H1 (cell line): Measurements from ENCODE around the gene MSH2. TPM values are rescaled to one million over a fixed set of nuclear protein-coding genes. Genes with fewer than 3 reads are reported as not detected.

ENCODE experiments used
- CHD1 ChIP-seq: IDR thresholded peaks from 2 replicates; pipeline ENCODE4 v1.6.1; 2012; ENCODE audit warnings: low read depth, low read length, improper control_type of control experiment
- CREB1 ChIP-seq: IDR thresholded peaks from 2 replicates; pipeline ENCODE4 v1.6.1; 2012; ENCODE audit warnings: inconsistent platforms
- RFX5 ChIP-seq: IDR thresholded peaks from 2 replicates; pipeline ENCODE4 v1.6.1; 2011; ENCODE audit warnings: low read depth, low read length, improper control_type of control experiment, borderline replicate concordance
- polyA plus RNA-seq, 7 experiments: library from polyadenylated mRNA; depleted of rRNA in 3 of 7; stranded (reverse) in 5 of 7; unstranded in 2 of 7; fragments of >200 nt in 5 of 7; fragments of 200-250 nt in 2 of 7; gene quantifications; 1 replicate in 5 of 7; 2 replicates in 1 of 7; 4 replicates in 1 of 7; pipeline versions ENCODE4 v1.2.1 to v1.2.3, GENCODE V29; 2011 to 2013; ENCODE audit warnings: missing spikeins in 2 of 7, mixed read lengths in 2 of 7
- total RNA-seq: library from RNA; stranded (reverse); fragmentation: NEBNext Ultra II Directional; extraction: Animal tissue kit (Norgen Biotek cat#: 25700); gene quantifications from 2 replicates; pipeline ENCODE4 v1.2.1, GENCODE V29; 2021
- TF ChIP-seq, protein P1 (sequence below): fragments of 300-600 bp; sonication (generic); IDR thresholded peaks from 2 replicates; pipeline ENCODE4 v1.7.1; 2012; ENCODE audit warnings: low read length, moderate library complexity, mild to moderate bottlenecking, inconsistent platforms; ENCODE audit not compliant: insufficient replicate concordance

Gene MSH2
- total and polyA plus RNA-seq, 2 of the 8 experiments (the other 6 are each of a cell fraction or from before 2014, with no cell fraction given), result 64.1 to 228 TPM

DNA sequence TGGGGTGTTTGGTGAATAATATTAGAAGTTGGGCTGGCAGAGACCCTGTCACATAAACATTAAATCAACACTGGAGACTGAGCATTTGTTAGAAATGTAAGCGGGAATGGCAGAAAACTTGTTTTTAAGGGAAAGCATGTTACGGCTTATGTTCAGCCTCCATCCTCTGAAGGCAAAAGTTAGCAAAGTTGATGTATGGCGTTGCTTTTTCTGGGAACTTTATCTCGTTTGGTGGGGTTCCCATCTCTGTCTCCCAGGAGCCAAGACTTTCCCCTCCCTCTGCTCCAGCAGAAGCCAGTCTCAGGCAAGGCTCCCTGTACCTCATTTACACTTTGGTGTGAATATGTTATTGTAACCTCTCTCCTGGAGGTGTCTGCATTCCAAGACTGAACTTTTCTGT lies 105.1 kb downstream of the MSH2 start (continued):
- TF ChIP-seq, protein P1, sequence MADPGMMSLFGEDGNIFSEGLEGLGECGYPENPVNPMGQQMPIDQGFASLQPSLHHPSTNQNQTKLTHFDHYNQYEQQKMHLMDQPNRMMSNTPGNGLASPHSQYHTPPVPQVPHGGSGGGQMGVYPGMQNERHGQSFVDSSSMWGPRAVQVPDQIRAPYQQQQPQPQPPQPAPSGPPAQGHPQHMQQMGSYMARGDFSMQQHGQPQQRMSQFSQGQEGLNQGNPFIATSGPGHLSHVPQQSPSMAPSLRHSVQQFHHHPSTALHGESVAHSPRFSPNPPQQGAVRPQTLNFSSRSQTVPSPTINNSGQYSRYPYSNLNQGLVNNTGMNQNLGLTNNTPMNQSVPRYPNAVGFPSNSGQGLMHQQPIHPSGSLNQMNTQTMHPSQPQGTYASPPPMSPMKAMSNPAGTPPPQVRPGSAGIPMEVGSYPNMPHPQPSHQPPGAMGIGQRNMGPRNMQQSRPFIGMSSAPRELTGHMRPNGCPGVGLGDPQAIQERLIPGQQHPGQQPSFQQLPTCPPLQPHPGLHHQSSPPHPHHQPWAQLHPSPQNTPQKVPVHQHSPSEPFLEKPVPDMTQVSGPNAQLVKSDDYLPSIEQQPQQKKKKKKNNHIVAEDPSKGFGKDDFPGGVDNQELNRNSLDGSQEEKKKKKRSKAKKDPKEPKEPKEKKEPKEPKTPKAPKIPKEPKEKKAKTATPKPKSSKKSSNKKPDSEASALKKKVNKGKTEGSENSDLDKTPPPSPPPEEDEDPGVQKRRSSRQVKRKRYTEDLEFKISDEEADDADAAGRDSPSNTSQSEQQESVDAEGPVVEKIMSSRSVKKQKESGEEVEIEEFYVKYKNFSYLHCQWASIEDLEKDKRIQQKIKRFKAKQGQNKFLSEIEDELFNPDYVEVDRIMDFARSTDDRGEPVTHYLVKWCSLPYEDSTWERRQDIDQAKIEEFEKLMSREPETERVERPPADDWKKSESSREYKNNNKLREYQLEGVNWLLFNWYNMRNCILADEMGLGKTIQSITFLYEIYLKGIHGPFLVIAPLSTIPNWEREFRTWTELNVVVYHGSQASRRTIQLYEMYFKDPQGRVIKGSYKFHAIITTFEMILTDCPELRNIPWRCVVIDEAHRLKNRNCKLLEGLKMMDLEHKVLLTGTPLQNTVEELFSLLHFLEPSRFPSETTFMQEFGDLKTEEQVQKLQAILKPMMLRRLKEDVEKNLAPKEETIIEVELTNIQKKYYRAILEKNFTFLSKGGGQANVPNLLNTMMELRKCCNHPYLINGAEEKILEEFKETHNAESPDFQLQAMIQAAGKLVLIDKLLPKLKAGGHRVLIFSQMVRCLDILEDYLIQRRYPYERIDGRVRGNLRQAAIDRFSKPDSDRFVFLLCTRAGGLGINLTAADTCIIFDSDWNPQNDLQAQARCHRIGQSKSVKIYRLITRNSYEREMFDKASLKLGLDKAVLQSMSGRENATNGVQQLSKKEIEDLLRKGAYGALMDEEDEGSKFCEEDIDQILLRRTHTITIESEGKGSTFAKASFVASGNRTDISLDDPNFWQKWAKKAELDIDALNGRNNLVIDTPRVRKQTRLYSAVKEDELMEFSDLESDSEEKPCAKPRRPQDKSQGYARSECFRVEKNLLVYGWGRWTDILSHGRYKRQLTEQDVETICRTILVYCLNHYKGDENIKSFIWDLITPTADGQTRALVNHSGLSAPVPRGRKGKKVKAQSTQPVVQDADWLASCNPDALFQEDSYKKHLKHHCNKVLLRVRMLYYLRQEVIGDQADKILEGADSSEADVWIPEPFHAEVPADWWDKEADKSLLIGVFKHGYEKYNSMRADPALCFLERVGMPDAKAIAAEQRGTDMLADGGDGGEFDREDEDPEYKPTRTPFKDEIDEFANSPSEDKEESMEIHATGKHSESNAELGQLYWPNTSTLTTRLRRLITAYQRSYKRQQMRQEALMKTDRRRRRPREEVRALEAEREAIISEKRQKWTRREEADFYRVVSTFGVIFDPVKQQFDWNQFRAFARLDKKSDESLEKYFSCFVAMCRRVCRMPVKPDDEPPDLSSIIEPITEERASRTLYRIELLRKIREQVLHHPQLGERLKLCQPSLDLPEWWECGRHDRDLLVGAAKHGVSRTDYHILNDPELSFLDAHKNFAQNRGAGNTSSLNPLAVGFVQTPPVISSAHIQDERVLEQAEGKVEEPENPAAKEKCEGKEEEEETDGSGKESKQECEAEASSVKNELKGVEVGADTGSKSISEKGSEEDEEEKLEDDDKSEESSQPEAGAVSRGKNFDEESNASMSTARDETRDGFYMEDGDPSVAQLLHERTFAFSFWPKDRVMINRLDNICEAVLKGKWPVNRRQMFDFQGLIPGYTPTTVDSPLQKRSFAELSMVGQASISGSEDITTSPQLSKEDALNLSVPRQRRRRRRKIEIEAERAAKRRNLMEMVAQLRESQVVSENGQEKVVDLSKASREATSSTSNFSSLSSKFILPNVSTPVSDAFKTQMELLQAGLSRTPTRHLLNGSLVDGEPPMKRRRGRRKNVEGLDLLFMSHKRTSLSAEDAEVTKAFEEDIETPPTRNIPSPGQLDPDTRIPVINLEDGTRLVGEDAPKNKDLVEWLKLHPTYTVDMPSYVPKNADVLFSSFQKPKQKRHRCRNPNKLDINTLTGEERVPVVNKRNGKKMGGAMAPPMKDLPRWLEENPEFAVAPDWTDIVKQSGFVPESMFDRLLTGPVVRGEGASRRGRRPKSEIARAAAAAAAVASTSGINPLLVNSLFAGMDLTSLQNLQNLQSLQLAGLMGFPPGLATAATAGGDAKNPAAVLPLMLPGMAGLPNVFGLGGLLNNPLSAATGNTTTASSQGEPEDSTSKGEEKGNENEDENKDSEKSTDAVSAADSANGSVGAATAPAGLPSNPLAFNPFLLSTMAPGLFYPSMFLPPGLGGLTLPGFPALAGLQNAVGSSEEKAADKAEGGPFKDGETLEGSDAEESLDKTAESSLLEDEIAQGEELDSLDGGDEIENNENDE, result no peak
- TF ChIP-seq CHD1 (no peak), RFX5 (no peak), CREB1 (no peak)
